NCI-H82 (cell line): Measurements from ENCODE around the gene CEP295NL.
A peak's percentile ranks its signal among the peaks of the same experiment; 100 is the strongest.
"Not testable (repeated sequence)": the region's sequence is repeated elsewhere in the genome, so short reads cannot be mapped to it uniquely, and the experiment has no call there.

ENCODE experiments used
- DNase-seq: peaks from one replicate; lab custom pipeline; 2025; lab: John Stamatoyannopoulos, UW

Gene CEP295NL, protein sequence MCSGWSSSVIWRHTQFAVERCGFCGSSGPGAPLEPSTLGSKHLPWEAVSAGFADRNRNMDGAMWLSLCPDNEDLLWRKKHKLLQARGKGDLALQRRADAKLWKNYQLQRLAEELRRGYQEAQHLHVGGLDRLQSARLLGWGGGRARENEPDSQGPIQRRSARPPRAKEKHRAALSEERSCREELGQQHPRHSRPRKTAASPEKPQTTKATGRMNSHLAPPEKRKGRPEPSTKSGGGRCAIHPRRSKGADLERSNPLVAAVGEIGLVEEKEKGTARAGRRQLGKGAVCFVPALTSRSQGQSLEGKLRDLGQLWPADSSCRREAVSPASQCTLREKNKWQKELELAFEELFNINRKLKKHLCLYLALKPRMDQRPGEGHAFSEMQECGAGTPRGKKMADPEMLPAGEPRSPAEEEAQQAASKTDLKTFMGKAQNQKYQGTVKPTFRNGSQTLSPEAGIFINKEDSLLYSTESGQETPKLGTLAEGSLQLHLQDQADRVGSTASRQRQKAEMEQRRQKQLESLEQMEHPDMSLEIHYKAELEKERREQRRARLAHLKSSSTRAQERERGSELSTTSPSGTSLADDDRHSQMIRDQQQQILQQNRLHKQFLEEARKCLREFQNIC

DNA sequence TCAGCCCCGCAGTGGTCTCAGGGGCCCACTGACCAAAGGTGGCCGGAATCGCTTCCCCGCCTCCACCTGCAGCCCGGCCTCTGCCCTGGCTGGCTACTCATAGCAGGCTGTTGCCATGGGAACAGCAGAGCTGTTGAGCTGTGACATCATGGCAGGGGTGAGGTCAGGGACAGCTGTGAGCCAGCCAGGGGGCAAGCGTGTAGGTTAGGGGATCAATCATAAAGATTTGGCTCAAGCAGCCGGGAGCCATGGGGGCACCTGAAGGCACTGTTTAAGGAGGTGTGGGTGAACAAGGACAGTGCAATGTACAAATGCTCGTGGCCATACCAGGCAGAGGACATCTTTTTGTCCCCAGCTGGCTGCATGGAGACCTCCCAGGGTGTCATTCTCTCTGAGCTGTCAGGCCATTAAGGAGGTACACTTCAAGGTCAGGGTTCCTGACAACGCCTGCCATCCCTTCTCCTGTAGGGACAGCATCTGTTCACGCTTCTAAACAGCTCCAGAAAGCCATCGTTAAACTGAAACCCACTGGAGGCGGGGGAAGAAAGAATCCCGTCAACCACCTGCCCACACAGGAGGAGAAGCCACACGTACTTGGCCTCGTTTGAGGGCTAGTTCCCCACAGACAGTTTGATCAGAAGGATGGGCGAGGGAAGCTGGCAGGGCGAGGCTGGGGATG, at the start of gene CEP295NL:
CEP295NL (minus strand) TSS at position 101 of the 679 bp plus-strand sequence. CDS start 1,373 bp downstream, outside the sequence.
- DNase-seq = no peak

DNA sequence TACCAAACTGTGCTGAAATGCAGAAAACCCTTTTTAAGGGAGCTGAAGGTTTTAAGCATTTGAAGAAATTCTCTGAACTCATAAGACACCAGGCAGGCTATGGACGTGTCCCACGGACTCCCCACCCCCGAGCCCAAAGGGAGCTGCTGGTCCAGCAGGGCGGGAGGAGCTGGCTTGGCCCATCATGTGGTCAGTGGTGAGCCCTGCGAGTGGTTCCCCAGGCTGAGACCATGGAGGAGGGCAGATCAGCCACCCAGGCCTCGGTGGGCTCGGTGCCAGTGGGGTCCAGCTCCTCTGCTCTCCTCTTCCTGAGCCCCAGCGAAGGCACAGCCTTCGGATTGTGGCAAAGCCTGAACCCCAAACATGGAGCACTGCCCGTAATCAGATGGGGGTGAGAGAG, 49.7 kb upstream of the CEP295NL start:
- no peak for DNase-seq

- DNase-seq = no peak
Observed at GRCh38 chr17:78951967-78952551, 49.1 kb upstream of the CEP295NL start.

GRCh38 chr17:78950870-78951269, 47.9 kb upstream of the CEP295NL start:
- DNase-seq = no peak

DNA sequence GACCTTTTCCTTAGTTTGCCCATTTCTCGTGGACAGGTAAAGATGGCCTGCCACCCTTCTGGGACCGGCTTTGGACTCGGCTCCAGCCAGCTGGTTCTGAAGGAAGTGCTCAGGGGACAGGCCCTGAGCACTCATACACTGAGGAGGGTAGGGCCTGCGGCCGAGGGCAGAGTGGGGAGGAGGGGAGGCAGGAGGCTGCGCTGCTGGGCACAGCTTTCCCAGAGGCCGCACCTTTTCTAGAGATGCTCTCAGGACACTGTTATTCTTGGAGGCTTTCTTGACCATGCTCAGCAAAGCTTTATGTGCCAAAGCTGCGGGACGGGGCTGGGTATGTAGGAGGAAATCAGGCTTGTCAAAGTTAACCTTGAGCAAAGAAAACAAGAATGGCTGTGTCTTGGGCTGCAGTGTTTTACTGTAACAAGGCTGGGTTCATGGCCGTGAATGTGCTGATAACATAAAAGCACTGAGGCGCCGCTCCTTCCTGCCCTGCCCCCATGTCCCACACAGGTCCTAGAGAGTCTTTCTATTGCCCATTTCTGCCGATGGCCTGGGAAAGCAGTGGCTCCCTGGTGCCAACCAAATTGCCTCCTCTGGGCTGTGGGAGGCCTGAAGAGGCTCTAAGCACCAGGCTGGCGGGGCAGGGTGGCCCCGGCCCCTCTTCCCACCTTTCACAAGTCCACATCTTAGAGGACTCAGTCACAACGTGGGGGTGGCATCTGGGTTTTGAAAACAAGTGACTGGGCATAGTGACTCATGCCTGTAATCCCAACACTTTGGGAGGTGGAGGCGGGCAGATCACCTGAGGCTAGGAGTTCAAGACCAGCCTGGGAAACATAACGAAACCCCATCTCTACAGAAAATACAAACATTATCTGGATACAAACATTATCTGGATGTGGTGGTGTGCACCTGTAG, 44.5 kb upstream of the CEP295NL start:
- DNase-seq = no peak

GRCh38 chr17:78946631-78947030, 43.6 kb upstream of the CEP295NL start:
- DNase-seq = no peak

GRCh38 chr17:78946131-78946530, 43.1 kb upstream of the CEP295NL start:
- DNase-seq = no peak

DNA sequence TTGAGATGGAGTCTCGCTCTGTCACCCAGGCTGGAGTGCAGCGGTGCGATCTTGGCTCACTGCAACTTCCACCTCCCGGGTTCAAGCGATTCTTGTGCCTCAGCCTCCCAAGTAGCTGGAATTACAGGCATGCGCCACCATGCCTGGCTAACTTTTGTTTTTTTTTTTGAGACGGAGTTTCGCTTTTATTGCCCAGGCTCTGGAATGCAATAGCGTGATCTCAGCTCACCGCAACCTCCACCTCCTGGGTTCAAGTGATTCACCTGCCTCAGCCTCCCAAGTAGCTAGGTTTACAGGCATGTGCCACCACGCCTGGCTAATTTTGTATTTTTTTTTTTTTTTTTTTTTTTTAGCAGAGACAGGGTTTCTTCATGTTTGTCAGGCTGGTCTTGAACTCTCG, 42.5 kb upstream of the CEP295NL start:
- DNase-seq = not testable (repeated sequence)

- no peak for DNase-seq
Observed at GRCh38 chr17:78944956-78945355, 42.0 kb upstream of the CEP295NL start.

GRCh38 chr17:78944026-78944425, 41.0 kb upstream of the CEP295NL start:
- DNase-seq = no peak

DNA sequence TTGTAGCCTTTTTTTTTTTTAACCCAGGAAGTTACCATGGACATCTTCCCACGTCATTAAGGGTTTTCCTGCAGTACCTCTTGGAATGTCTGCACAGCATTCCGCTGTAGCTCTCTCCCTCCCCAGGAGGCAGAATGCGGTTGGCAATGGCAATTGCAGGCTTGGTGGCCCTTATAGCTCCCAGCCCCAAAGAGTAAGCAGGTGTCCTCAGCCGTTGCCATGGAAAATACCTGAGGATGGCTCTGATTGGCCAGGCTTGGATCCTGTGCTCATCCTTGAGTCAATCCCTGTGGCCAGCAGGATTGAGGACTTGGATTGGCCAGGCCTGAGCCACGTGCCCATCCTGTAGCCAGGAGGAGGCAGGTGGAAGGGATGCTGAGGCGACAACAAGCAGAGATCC, 37.7 kb upstream of the CEP295NL start:
- peak; percentile 26 for DNase-seq

DNA sequence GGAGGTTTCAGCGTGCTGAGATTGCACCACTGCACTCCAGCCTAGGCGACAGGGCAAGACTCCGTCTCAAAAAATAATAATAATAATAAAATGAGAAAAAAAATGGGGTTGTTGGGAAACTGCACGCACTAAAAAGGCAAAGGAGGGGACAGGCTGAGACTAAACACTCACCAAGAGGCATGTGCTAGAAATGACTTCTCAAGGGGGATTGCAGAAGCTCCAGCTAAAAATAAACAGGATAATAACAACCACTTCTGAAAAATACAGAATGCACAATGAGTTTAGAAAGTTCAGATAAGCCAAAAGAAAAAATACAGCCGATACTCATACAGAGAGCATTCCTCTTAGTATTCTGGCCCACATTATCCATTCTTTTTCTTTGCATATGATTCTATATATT, 37.3 kb upstream of the CEP295NL start:
- DNase-seq = no peak

- no peak for DNase-seq
Observed at GRCh38 chr17:78939615-78940014, 36.6 kb upstream of the CEP295NL start.

- peak; percentile 15 for DNase-seq
Observed at GRCh38 chr17:78937561-78937960, 34.6 kb upstream of the CEP295NL start.

DNA sequence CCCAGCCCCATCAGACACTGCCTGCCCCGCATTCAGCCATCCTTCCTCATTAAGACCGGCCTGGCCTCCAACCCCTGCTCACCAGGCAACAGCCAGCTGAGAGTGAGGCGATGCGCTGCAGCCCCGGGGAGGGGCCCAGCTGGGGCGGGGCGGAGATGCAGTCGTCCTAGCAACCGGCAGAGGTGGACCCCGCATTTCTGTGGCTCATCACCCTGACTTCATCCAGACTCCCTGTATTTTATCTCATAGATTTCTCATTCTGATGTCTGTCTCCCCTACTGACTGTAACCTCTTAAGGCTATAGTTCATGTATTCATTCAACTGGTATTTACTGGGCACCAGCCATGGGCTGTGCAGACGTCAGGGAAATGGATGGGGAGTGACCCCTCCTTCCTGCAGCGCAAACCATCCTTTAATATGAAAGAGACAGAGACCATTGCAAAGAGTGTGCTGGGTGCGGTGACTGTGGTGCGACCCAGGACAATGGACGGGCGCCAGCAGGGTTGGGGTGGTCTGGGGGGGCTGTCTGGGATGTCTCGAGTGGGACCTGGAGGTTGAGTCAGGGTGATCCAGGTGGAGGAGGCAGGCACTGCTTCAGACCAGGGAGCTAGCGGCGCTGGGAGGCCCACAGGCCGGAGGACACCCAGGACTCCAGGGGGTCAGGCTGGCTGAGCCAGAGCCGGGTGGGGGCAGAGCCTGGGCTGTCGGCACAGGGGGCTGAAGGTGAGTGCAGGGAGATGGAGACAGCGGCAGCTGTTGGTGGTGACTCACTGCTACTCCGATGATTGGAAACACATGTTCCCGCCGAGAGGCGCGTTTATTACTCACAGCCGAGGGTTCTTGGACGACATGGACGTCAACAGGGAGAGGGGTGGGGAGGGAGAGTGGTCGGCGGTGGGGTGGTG, 32.7 kb upstream of the CEP295NL start:
- DNase-seq = peak; percentile 51

DNA sequence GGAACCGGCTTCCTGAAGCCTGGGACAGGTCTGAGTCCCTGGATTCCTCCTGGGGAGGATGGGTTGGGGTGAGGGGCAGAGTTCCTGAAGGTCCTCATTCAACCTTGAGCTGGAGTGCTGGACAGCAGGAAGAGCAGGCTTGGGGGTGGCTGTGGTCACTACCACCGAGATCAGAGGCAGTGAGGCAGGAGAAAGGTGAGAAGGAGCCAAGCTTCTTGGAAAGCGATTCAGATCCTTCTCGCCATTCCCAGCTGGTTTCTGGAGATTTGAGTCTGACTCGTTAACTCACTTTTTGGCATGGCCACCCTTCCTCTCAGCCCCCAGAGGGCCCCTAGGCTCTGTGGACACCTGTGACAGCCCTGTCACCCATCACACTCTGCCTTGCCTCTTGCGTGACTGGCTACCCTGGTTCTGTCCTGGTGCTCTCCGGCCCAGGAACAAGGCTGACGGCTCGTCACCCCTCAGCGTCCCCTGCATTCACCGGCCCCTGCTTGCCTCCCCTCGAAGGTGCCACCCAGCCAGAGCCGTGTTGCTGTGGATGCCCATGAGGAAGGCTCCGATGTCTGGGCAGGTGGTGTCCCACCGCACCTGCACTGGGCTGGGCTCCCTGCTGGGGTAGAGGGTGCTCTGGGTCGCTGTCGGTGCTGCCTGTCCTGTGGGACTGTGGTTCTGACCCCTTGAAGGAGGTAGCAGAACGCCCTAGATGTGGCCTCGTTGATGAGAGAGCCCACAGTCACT, 31.8 kb upstream of the CEP295NL start:
- no peak for DNase-seq

GRCh38 chr17:78933959-78934568, 31.1 kb upstream of the CEP295NL start:
- DNase-seq = peak; percentile 74

DNA sequence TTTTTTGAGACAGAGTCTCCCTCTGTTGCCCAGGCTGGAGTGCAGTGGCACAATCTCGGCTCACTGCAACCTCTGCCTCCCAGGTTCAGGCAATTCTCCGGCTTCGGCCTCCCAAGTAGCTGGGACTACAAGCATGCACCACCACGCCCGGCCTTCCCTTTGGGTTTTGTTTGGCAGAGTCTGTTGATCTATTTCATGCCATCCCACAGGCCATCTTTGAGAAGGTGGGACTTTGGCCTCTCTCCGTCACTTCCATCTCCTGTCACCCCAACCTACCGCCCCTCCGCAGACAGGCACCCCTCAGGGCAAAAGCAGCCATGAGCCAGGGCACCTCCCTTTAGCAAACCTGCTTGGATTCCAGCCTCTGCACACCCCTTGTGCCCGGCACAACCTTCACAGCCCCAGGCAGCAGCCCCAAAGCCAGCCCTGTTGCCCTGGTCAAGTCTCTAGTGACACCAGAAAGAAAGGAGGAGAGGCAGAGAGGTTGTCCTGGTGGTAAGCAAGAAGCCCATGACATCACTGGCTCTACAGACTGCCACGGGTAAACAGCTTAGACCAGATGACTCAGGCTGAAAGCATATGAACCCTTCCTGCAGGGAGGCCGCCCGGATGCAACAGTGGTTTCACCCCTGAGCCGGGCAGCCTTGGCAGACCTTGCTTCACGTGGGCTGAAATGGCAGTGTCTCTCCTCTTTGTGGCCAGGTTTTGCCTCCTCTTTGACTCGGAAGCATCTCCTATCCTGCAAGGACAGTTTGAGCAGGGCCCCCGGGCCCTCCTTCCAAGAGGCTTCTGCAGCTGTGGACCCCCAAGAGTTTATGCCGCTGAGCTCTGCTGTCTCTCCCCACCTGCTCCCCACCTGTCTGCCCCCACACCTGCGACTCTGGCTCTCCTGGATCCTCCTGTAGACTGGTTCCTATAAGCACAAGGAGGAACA, 30.3 kb upstream of the CEP295NL start:
- peak; percentile 40 for DNase-seq
